H9 (cell line): ENCODE measurements around the gene PHF20. TPM values are rescaled to one million over a fixed set of nuclear protein-coding genes. Genes with fewer than 3 reads are reported as not detected.

Source experiments
- DNase-seq: peaks from one replicate; pipeline ENCODE4 v3.0.0-alpha.2; 2017
- H2AFZ ChIP-seq: one replicate; pipeline ENCODE4 v1.6.1; 2013; ENCODE audit warnings: mild to moderate bottlenecking, low read length, control low read depth, moderate library complexity
- H2AK5ac ChIP-seq: 2 replicates; pipeline ENCODE4 v1.6.1; 2013; ENCODE audit warnings: low read length, control low read depth, mixed read lengths; ENCODE audit not compliant: insufficient read length
- H2BK120ac ChIP-seq: one replicate; pipeline ENCODE4 v1.6.1; 2013; ENCODE audit warnings: low read depth, mild to moderate bottlenecking, low read length, control low read depth, inconsistent platforms; ENCODE audit not compliant: poor library complexity, severe bottlenecking
- H2BK12ac ChIP-seq: 2 replicates; pipeline ENCODE4 v1.6.1; 2013; ENCODE audit warnings: low read length, control low read depth, mixed read lengths, low read depth; ENCODE audit not compliant: insufficient read length
- H2BK15ac ChIP-seq: 2 replicates; pipeline ENCODE4 v1.6.1; 2013; ENCODE audit warnings: low read depth, low read length, control low read depth
- H2BK20ac ChIP-seq: one replicate; pipeline ENCODE4 v1.6.1; 2013; ENCODE audit warnings: low read depth, mild to moderate bottlenecking, low read length, control low read depth, inconsistent platforms; ENCODE audit not compliant: poor library complexity, severe bottlenecking
- H2BK5ac ChIP-seq: 2 replicates; pipeline ENCODE4 v1.6.1; 2013; ENCODE audit warnings: low read length, control low read depth, mixed read lengths; ENCODE audit not compliant: insufficient read length
- H3K14ac ChIP-seq: 2 replicates; pipeline ENCODE4 v1.6.1; 2013; ENCODE audit warnings: low read length, control low read depth; ENCODE audit not compliant: insufficient read depth
- H3K18ac ChIP-seq: 2 replicates; pipeline ENCODE4 v1.6.1; 2013; ENCODE audit warnings: low read depth, mild to moderate bottlenecking, mixed read lengths, low read length, control low read depth; ENCODE audit not compliant: insufficient read length
- H3K23ac ChIP-seq: 2 replicates; pipeline ENCODE4 v1.6.1; 2013; ENCODE audit warnings: low read length, control low read depth, mixed read lengths, low read depth; ENCODE audit not compliant: insufficient read length
- H3K23me2 ChIP-seq: 2 replicates; pipeline ENCODE4 v1.6.1; 2013; ENCODE audit warnings: low read depth, mild to moderate bottlenecking, mixed read lengths, low read length, control low read depth; ENCODE audit not compliant: insufficient read length, poor library complexity, severe bottlenecking
- H3K27ac ChIP-seq: 2 replicates; pipeline ENCODE4 v1.5.1; 2013; ENCODE audit warnings: low read length, control low read depth, mixed read lengths, low read depth; ENCODE audit not compliant: insufficient read length
- H3K27me3 ChIP-seq: 2 replicates; pipeline ENCODE4 v1.6.1; 2013; ENCODE audit warnings: low read length, control low read depth, inconsistent platforms; ENCODE audit not compliant: insufficient read depth
- H3K4ac ChIP-seq: 2 replicates; pipeline ENCODE4 v1.6.1; 2013; ENCODE audit warnings: low read depth, mild to moderate bottlenecking, control low read depth, inconsistent platforms, low read length, moderate library complexity
- H3K4me1 ChIP-seq: 2 replicates; pipeline ENCODE4 v1.6.1; 2013; ENCODE audit warnings: low read length, control low read depth, inconsistent platforms; ENCODE audit not compliant: insufficient read depth
- H3K4me2 ChIP-seq: 2 replicates; pipeline ENCODE4 v1.6.1; 2013; ENCODE audit warnings: low read length, control low read depth, mixed read lengths; ENCODE audit not compliant: insufficient read length, insufficient read depth
- H3K56ac ChIP-seq: 2 replicates; pipeline ENCODE4 v1.6.1; 2013; ENCODE audit warnings: low read depth, mild to moderate bottlenecking, mixed read lengths, low read length, control low read depth; ENCODE audit not compliant: insufficient read length
- H3K79me1 ChIP-seq: 2 replicates; pipeline ENCODE4 v1.6.1; 2013; ENCODE audit warnings: low read depth, mild to moderate bottlenecking, moderate library complexity, low read length, control low read depth, inconsistent platforms; ENCODE audit not compliant: insufficient read depth, poor library complexity, severe bottlenecking
- H3K79me2 ChIP-seq: 2 replicates; pipeline ENCODE4 v1.6.1; 2013; ENCODE audit warnings: low read length, control low read depth, inconsistent platforms; ENCODE audit not compliant: insufficient read depth
- H3K9ac ChIP-seq: 2 replicates; pipeline ENCODE4 v1.6.1; 2013; ENCODE audit warnings: low read length, control low read depth, mixed read lengths; ENCODE audit not compliant: insufficient read length; ENCODE audit errors: extremely low read depth
- H3K9me3 ChIP-seq: one replicate; pipeline ENCODE4 v1.6.1; 2013; ENCODE audit warnings: low read depth, low read length, inconsistent platforms; ENCODE audit not compliant: control insufficient read depth
- H3T11ph ChIP-seq: one replicate; pipeline ENCODE4 v1.6.1; 2013; ENCODE audit warnings: mild to moderate bottlenecking, low read length, control low read depth, inconsistent platforms
- H4K20me1 ChIP-seq: one replicate; pipeline ENCODE4 v1.6.1; 2013; ENCODE audit not compliant: control insufficient read depth, insufficient read length, insufficient read depth
- H4K5ac ChIP-seq: 2 replicates; pipeline ENCODE4 v1.6.1; 2013; ENCODE audit warnings: low read depth, mild to moderate bottlenecking, mixed read lengths, low read length, control low read depth; ENCODE audit not compliant: insufficient read length
- H4K8ac ChIP-seq: replicated peaks from 2 replicates; pipeline ENCODE4 v1.6.1; 2013; ENCODE audit warnings: low read length, control low read depth, mixed read lengths, low read depth; ENCODE audit not compliant: insufficient read length
- H4K91ac ChIP-seq: 2 replicates; pipeline ENCODE4 v1.6.1; 2013; ENCODE audit warnings: low read depth, mild to moderate bottlenecking, moderate library complexity, mixed read lengths, low read length, control low read depth; ENCODE audit not compliant: insufficient read length
- H3K27ac Mint-ChIP-seq, 3 experiments: 2 replicates in 2 of 3; 3 replicates in 1 of 3; pipeline ENCODE4 v1.8.0; 2020 to 2021; ENCODE audit warnings: mixed read lengths in 3 of 3, mild to moderate bottlenecking in 1 of 3, moderate library complexity in 1 of 3
- H3K27me3 Mint-ChIP-seq: 2 replicates; pipeline ENCODE4 v1.8.0; 2021; ENCODE audit warnings: low read depth, mild to moderate bottlenecking, moderate library complexity, mixed read lengths
- H3K36me3 Mint-ChIP-seq, 3 experiments: 2 replicates in 2 of 3; 3 replicates in 1 of 3; pipeline ENCODE4 v1.8.0; 2020 to 2021; ENCODE audit warnings: low read depth in 3 of 3, mixed read lengths in 3 of 3; ENCODE audit not compliant: insufficient read depth in 1 of 3
- H3K4me1 Mint-ChIP-seq, 2 experiments: 2 replicates each; pipeline ENCODE4 v1.8.0; 2020; ENCODE audit warnings: mixed read lengths in 2 of 2
- H3K4me3 Mint-ChIP-seq, 2 experiments: 2 replicates in 1 of 2; 3 replicates in 1 of 2; pipeline ENCODE4 v1.8.0; 2020 to 2021; ENCODE audit warnings: mild to moderate bottlenecking in 2 of 2, mixed read lengths in 2 of 2, moderate library complexity in 1 of 2
- H3K9me3 Mint-ChIP-seq, 2 experiments: 2 replicates in 1 of 2; 3 replicates in 1 of 2; pipeline ENCODE4 v1.8.0; 2020; ENCODE audit warnings: mild to moderate bottlenecking in 2 of 2, mixed read lengths in 2 of 2, moderate library complexity in 1 of 2
- WGBS: extraction: QIAGEN DNeasy Blood & Tissue Kit; methylation state at CpG from one replicate; pipeline ENCODE4 v1.1.7; 2013; ENCODE audit warnings: missing lambda C conversion rate, low lambda C conversion rate, mixed read lengths; ENCODE audit not compliant: insufficient read length; ENCODE audit errors: extremely low coverage; 5-methylcytosine and 5-hydroxymethylcytosine counted together
- total RNA-seq: library from RNA; stranded (reverse); gene quantifications from 2 replicates; pipeline ENCODE4 v1.2.1, GENCODE V29; 2021
- TF ChIP-seq, protein P1 (sequence below): fragments of 200-600 bp; sonication (generic); conservative IDR thresholded peaks from 3 replicates; pipeline ENCODE4 v1.8.0; 2021; ENCODE audit warnings: antibody characterized with exemption, mild to moderate bottlenecking

Gene PHF20
- total RNA-seq, 1 experiment from 2014 or later = 50.3 TPM

DNA sequence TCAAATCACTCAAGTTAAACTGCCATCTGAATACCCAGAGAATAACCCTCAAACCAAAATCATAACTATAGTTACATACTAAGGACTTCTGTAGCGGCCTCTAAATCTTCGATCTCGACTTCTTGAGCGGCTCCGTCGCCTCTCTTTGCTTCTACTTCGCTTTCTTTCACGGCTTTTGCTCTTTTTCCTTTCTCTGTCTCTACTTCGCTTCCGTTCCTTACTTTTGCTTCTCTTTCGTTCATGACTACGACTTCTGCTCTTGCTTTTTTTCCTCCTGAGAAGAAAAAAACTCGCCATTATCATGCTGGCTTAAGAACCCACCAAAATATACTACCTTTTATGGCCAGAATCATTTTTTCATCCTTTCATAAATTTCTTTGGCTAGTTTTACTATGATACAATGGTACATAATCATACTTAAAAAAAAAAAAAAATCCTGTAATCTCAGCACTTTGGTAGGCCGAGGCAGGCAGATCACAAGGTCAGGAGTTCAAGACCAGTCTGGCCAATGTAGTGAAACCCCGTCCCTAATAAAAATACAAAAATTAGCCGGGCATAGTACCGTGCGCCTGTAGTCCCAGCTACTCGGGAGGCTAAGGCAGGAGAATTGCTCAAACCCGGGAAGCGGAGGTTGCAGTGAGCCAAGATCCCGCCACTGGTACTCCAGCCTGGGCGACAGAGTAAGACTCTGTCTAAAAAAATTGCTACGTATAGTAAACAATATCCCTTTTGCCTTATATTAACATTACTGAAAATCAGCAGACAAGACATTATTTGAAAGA is 39.8 kb upstream of the PHF20 start:
- H3K4me1 ChIP-seq = no peaks in the 10 kb centered on the region
- no CpG with 5 or more reads among the region's 24 CpGs for WGBS

More for the DNA sequence above, 39.8 kb upstream of the PHF20 start:
- H2BK5ac ChIP-seq = no peak overlapping the region
- H2AFZ ChIP-seq = no peak overlapping the region
- Mint-ChIP-seq H3K27ac (peak overlapping the region in 1 of 3 experiments; percentile 10; a peak in 2 of 7 replicates), H3K36me3 (peaks cover 49 to 95% (median 92%) of the 10 kb centered on the region in 3 experiments), H3K9me3 (no peaks in the 10 kb centered on the region), H3K27me3 (no peaks in the 10 kb centered on the region; the same call in 1 of the 2 replicates), H3K4me1 (peaks cover 5% of the 10 kb centered on the region in 2 experiments; a peak in 3 of 4 replicates), H3K4me3 (no peak overlapping the region)
- no peak overlapping the region for H4K91ac ChIP-seq
- H3K27ac ChIP-seq = no peak overlapping the region
- H3K9me3 ChIP-seq = no peaks in the 10 kb centered on the region
- no peak overlapping the region for H3K9ac ChIP-seq
- H3K4ac ChIP-seq = no peak overlapping the region
- DNase-seq = no peak
- H4K20me1 ChIP-seq = no peaks in the 10 kb centered on the region
- H2BK20ac ChIP-seq = no peak overlapping the region
- H4K5ac ChIP-seq = no peak overlapping the region
- H3K56ac ChIP-seq = no peak overlapping the region
- H3K4me2 ChIP-seq = no peak overlapping the region
- no peak overlapping the region for H2BK12ac ChIP-seq
- no peak overlapping the region for H4K8ac ChIP-seq
- H3K79me2 ChIP-seq = peaks cover 16% of the 10 kb centered on the region; the same call in 1 of the 2 replicates
- TF ChIP-seq, protein P1, sequence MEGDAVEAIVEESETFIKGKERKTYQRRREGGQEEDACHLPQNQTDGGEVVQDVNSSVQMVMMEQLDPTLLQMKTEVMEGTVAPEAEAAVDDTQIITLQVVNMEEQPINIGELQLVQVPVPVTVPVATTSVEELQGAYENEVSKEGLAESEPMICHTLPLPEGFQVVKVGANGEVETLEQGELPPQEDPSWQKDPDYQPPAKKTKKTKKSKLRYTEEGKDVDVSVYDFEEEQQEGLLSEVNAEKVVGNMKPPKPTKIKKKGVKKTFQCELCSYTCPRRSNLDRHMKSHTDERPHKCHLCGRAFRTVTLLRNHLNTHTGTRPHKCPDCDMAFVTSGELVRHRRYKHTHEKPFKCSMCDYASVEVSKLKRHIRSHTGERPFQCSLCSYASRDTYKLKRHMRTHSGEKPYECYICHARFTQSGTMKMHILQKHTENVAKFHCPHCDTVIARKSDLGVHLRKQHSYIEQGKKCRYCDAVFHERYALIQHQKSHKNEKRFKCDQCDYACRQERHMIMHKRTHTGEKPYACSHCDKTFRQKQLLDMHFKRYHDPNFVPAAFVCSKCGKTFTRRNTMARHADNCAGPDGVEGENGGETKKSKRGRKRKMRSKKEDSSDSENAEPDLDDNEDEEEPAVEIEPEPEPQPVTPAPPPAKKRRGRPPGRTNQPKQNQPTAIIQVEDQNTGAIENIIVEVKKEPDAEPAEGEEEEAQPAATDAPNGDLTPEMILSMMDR = no peak
- no peak overlapping the region for H2AK5ac ChIP-seq
- no peak overlapping the region for H2BK120ac ChIP-seq
- H3K23ac ChIP-seq = no peak overlapping the region
- no peak overlapping the region for H2BK15ac ChIP-seq
- no peak overlapping the region for H3K18ac ChIP-seq
- H3K23me2 ChIP-seq = no peaks in the 10 kb centered on the region
- no peak overlapping the region for H3T11ph ChIP-seq
- no peak overlapping the region for H3K14ac ChIP-seq
- H3K27me3 ChIP-seq = no peaks in the 10 kb centered on the region
- H3K79me1 ChIP-seq = peaks cover 9% of the 10 kb centered on the region
